Breast epithelium (tissue), 3 donors: ENCODE results near the gene BUB1B.

Experiments used
- CTCF ChIP-seq, 3 donors: fragments of 450-650 bp; IDR thresholded peaks; one replicate each; pipeline ENCODE4 v1.5.1; 2016 to 2017; ENCODE audit warnings: antibody characterized with exemption in 3 of 3, mild to moderate bottlenecking in 3 of 3, moderate library complexity in 3 of 3
- POLR2AphosphoS5 ChIP-seq, 3 donors: sonication (generic); formaldehyde crosslinking; IDR thresholded peaks; one replicate each; pipeline ENCODE4 v1.6.1; 2017; ENCODE audit warnings: antibody characterized with exemption in 3 of 3

GRCh38 chr15:40252438-40253166 lies 91.7 kb downstream of the BUB1B start:
- no peak for TF ChIP-seq POLR2AphosphoS5 (IDR thresholded peaks at IDR 0.05)
- TF ChIP-seq CTCF (IDR thresholded peaks at IDR 0.05) = no peak
